ENCODE results near the gene RHBDL1.

Gene RHBDL1

DNA sequence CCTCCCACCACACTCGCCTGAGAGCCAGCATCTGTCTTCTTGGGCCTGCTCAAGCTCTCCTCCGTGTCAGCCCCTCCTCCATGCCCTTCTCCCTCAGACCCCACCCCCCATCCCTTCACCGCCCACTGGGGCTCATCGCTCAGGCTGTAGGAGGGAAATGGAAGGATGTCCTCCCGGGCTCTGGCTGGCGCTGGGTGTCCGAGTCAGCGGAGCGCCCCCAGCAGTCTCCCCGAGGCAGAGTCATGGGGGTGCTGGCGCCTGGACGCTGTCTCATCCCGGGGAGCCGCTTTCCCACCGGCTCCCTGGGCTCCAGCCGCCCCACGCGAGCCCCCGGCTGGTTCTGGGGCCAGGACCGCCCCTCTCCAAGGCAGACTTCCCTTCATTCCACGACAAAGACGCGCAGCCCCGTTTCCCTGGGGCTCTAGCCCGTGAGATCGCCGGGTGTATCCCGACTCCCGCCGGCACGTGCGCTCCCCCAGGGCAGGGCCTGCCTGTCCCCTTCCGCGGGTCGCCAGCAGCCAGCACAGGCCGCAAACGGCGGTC, 45.0 kb downstream of the RHBDL1 start:
- no peak for DNase-seq (ENCODE audit: low spot score)

DNA sequence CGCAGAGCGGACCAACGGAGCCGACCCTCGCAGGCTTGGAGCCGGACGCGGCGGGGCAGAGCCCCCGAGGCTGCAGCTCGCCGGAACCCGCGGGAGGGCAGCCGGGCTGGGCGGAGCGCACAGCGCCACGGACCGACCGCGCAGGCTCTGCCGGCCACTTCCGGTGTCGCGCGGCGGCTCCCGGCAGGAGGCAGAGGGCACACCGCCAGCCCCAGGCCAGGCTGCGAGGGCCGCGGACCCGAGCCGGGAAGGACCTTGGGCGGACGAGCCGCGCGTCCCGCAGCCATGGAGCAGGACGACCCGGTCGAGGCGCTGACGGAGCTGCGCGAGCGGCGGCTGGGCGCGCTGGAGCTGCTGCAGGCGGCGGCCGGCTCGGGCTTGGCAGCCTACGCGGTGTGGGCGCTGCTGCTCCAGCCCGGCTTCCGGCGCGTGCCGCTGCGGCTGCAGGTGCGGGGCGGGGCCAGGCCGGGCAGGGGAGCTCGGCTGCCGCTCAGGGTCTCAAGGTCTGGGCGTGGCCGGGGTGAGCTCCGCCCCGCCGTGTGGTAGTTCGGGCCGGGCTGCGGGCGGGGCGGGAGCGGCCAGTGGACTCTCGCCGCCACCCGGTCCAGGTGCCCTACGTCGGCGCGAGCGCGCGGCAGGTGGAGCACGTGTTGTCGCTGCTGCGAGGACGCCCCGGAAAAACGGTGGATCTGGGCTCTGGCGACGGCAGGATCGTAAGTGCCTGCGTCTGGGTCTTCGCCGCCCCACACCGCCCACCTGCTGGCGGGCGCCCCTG, 45.7 kb downstream of the RHBDL1 start, which contains the start of gene ANTKMT:
Gene ANTKMT (plus strand): TSS at position 157 of the 775 bp plus-strand sequence. CDS start 129 bp downstream, at position 286.
- peak; percentile 90 for DNase-seq (ENCODE audit: low spot score)

DNA sequence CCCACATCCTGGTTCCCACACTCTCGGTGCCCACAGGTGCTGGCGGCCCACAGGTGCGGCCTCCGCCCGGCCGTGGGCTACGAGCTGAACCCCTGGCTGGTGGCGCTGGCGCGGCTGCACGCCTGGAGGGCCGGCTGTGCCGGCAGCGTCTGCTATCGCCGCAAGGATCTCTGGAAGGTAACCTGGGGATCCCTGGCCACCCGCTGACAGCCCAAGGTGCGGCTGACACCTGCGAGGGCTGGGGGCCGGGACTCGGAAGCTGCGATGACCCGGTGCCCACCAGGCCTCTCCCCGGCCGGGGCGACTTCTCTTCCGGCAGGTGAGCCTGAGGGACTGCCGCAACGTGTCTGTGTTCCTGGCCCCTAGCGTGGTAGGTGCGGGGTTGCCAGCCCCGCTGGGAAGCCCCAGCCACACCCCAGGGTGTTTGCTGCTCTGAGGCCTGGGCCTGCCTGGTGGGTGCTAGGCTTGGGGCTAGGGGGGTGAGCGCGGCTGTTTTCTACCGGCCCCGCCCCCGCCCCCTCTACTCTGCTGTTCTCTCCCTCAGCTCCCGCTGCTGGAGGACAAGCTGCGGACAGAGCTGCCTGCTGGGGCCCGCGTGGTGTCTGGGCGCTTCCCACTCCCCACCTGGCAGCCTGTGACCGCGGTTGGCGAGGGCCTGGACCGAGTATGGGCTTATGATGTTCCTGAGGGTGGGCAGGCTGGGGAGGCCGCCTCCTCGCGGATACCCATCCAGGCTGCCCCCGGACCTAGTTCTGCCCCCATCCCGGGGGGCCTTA, 46.5 kb downstream of the RHBDL1 start:
- DNase-seq (ENCODE audit: low spot score): no peak

DNA sequence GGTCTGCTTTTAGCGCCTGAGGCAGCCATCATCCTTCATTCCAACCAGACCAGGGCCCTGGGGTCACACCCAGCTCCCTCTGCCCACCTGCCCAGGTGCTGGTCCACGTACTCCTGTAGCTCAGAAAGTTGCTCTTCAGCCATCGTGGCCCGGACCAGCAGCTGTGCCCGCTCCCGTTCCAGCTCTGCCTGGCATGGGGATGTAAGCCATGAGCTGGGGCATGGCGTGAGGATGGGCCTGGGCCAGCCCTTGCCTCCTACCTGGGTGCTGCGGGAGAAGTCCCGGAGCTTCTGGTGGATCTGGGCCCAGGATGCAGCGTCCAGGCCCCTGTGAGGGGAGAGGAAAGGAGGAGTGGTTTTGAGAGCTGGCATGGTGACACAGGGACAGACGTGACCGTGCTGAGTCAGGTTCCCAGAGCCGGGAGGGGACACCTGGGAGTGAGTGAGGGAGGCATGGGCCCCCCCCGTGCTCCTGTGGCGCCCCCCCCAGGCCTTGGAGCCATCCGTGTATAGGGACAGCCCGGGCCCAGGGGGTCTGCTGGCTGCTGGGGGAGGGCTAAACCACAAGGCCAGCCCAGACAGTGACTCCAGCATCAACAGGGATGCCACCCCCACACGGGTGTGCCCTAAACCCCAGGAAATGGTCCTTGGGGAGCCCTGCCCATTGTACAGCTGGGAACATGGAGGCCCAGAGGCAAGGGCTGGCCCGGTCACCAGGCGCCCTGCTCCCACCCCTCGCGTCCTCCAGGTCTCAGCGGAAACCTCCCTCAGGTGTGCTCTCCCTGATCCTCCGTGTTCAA, 47.6 kb downstream of the RHBDL1 start:
- DNase-seq (ENCODE audit: low spot score): no peak

DNA sequence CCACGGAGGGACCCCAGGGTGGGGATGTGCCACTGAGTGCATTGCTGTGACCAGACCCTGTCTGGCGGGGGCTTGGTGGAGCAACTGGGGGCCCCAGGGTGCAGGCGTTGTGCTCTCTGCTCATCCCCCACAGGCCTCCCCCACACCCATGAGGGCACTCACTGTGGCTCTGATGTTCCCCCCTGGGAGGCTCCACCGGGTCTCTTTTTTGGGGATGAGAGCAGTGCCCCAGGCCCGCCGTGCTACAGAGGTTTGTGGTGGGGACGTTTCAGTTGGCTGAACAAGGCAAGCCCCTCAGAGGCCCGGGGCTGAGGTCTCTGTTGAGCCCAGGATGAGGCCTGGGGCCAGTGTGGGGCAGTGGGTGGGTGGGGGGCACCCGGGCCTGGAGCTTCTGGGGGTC, 48.2 kb downstream of the RHBDL1 start:
- DNase-seq (ENCODE audit: low spot score): no peak

DNA sequence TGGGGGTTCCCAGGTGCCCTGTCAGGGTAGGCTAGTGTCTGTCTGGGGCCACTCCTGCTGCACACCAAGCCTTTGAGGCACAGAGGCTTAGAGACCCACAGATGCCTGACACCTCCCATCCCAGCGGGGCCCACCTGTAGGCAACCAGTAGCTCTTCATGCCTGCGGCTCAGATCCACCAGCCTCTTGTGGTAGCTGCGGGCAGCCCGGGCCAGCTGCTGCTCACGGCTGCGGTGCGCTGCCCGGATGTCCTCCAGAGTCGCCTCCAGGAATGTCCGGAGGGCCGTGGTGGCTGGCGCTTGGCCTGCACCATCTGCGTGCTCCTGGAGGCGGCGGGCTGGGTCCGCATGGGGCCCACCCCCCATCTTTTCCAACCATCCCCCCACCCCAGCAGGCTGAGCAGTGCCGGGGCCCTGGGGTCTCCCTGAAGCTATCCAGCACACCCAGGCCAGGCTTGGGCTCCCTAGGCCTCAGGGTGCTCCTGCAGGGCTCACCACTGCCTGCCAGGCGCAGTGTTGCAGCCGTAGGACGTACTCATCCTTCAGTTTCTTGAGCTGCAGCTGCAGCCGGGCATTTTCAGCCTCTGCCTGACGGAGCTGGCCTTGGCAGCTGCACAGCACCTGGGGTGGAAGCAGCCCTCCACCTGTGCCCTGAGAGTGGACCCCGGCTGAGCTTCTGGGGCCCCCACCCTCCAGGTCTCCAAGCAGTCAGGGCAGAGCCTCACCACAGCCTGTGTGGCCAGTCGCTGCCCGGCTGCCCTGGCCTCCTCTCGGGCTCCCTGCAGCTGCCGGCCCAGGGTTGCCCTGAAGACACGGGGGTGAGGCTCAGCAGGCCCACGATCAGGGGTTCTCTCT, 48.9 kb downstream of the RHBDL1 start:
- peak; percentile 79 for DNase-seq (ENCODE audit: low spot score)

DNA sequence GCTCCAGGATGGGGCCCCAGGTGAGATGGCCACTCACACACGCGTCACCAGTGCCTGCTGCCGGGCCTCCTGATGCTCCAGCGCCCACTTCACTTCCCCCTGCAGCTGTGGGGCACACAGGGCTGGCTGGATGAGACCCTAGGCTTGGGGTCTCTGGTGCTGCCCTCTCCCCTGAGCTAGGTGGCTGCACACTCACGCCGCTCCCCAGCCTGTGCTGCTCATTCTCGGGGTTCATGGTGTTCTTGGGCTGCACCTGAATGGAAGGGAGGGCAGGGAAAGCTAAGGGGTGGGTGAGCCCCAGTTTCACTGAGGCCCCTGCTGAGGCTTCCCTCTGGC, 49.5 kb downstream of the RHBDL1 start:
- DNase-seq (ENCODE audit: low spot score): no peak

DNA sequence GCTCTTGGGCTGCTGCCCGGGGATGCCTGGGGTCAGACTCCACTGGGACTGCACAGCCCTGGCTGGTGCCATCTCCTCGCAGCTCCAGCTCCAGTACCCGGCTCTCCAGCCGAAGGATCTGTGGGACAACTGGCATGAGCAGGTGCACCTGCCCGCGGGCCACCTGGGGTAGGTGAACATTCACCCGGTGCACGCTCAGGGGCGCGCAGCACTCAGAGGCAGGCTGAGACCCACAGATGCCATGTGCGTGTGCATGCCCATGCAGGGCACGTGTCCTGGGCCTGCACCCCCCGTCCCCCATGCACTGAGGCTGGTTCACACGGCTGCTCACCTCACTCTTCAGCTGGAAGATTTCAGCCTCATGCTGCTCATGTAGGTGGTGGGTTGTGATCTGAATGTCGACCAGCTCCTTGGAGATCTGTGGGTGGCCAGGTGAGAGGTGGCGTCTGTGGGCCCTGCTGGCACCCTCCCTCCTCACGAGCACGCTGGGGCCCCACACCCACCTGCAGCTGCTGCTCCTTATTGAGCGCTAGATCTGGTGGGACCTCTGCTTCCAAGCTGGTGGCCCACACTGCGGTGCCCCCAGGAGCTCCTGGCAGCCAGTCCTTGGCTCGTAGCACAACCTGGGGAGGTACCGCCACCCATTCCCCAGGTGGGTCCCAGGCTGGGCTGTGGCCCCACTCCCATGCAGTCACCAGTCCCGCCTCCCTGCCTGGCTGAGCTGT, 50.2 kb downstream of the RHBDL1 start:
- no peak for DNase-seq (ENCODE audit: low spot score)

DNA sequence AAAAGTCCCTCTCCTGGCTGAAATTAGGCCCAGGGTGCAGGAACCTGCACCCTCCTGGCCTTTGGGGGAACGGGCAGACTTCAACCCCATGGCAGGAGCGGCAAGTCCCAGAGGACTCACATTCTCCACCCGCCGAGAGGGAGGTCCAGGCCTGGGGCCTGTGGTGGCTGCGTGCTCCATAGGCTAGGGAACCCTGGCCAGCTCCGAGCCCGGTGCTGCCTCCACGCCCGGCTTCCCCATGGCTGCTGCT, 50.6 kb downstream of the RHBDL1 start:
- no peak for DNase-seq (ENCODE audit: low spot score)

DNA sequence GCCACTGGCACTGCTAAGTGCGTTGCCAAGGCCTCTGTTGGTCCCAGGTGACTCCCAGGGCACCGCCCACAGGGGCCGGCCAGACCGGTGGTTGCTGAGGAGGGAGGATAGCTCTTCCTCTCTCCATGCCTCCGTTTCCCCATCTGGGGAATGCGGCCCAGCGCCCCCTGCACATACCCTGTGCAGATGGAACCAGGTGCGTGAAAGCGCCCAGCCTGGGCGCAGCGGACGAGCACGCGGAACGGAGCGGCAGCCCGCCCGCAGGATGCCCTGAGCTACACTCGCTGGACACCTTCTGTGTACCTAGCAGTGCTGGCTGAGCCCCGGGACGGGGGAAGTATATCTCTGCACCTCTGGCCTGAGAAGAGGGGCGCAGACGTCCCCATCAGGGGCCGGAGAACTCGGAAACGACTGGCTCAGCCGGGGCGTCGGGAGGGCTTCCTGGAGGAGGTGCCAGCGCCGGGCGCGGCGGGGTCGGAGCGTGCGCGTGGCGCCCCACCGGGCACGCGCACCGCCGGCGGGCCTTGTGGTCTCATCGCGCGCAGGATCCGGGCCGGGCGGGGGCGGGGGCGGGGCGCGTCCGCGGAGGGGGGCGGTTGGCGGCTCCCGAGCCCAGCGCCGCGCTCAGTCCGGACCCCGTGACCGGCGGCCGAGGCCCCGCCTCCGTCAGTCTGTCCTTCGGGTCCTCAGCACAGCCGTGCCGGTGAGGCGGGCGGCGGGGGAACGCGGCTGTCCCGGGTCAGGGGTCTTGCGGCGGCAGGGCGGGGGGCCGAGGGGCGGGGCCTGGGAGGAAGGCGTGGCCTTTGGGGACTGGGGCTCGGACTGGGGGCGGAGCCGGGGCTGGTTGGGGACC, 51.2 kb downstream of the RHBDL1 start, which contains the start of the genes CCDC78 and HAGHL:
Gene CCDC78 (minus strand): TSS at position 6 of the 853 bp plus-strand sequence. CDS start 76 bp downstream, outside the sequence.
Gene HAGHL (plus strand): TSS at position 669 of the 853 bp plus-strand sequence. CDS start 404 bp downstream, outside the sequence.
- DNase-seq (ENCODE audit: low spot score): no peak

DNA sequence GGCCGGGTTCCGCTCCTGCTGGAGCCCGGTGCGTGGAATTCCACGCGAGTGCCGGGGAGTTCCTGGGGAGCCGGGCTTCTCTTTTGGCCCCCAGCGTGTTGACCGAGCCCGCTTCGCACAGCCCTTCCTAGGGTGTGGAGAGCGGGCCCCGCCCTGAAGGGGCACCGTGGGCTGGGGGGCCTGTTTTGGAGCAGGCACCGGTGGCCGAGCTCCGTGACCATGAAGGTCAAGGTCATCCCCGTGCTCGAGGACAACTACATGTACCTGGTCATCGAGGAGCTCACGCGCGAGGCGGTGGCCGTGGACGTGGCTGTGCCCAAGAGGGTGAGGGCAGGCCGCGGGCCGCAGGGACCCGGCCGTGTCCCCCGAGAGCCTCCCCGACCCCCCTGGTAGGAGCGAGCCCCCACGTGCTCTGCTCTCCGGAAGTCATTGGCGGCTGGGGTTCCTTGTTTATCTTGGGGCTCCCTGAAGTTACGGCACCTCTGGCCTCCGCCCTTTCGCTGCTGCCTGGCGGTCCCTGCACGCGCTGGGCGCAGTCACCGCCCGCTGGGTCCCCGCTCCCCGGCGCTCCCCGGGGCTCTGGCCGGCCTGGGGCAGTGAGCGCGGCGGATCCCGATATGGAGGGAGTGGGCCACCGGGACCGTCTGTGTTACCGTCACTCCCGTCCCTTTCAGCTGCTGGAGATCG, 52.0 kb downstream of the RHBDL1 start:
- no peak for DNase-seq (ENCODE audit: low spot score)

Data from SW480 (cell line).